ENCODE results near the gene MPRIP. TPM values are rescaled to one million over a fixed set of nuclear protein-coding genes. Genes with fewer than 3 reads are reported as not detected.

The MPRIP gene
- total and polyA plus RNA-seq, 3 experiments from 2014 or later: 40.3 to 184 (median 174) TPM

- no peaks in the 10 kb centered on the region for H3K27me3 Mint-ChIP-seq
- H3K4me1 ChIP-seq (ENCODE audit: insufficient read depth, low read length): no peaks in the 10 kb centered on the region
- no peak overlapping the region for H3K27ac ChIP-seq (ENCODE audit: low read depth, low read length)
- no peaks in the 10 kb centered on the region for H3K27me3 ChIP-seq (ENCODE audit: insufficient read depth, low read length, poor library complexity, severe bottlenecking)
- H3K27ac Mint-ChIP-seq: peak overlapping the region in 3 of 8 donors; percentile 33 to 75 (median 57)
- no peak overlapping the region for H3K4me3 ChIP-seq (ENCODE audit: low read length)
- H3K9me3 ChIP-seq (ENCODE audit: low read length): no peaks in the 10 kb centered on the region
- H3K9me3 Mint-ChIP-seq: no peaks in the 10 kb centered on the region
- CTCF ChIA-PET: no interaction called here
- H3K36me3 Mint-ChIP-seq: peaks cover 0 to 36% (median 6%) of the 10 kb centered on the region in 3 donors
- DNase-seq: no peak
- H3K36me3 ChIP-seq (ENCODE audit: insufficient read depth, low read length): no peaks in the 10 kb centered on the region
- peaks cover 25 to 35% (median 30%) of the 10 kb centered on the region in 3 donors for H3K4me1 Mint-ChIP-seq
- no peak overlapping the region for H3K4me3 Mint-ChIP-seq
- POLR2A ChIA-PET: no interaction called here
These were observed 54.4 kb downstream of the MPRIP start for GRCh38 chr17:17096438-17097178.

DNA sequence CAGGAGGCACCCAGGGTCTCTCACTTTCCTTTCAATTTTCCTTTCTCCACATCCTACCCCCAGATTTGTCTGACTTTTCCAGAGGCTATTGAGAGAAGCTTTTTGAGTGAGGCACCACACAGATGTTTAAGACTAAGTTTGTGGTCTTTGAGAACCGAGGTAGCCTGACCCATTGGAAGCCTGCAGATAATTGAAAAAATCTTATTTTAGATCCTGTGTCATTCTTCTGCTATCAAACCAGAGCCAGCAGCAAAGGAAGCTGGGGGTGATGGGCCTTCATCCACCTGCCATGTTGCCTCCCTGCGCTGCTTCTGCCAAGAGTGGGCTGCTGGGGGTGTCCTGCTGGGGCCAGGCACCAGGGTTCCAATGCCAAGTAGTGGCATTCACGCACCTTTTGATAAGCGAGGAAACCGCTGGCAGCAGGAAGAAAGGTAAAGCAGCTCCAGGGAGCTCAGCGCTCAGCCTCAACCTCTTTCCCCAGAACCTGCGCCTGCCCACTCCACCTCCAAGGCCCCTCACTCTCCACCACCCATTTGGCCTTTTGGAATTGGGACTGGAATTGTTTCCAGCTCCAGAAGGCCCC lies 55.6 kb downstream of the MPRIP start:
- Histone ChIP-seq H3K4me3 (ENCODE audit: low read length) (no peak overlapping the region), H3K4me1 (ENCODE audit: insufficient read depth, low read length) (no peaks in the 10 kb centered on the region), H3K27me3 (ENCODE audit: insufficient read depth, low read length, poor library complexity, severe bottlenecking) (no peaks in the 10 kb centered on the region), H3K36me3 (ENCODE audit: insufficient read depth, low read length) (no peaks in the 10 kb centered on the region), H3K27ac (ENCODE audit: low read depth, low read length) (no peak overlapping the region), H3K9me3 (ENCODE audit: low read length) (no peaks in the 10 kb centered on the region)
- ChIA-PET CTCF (interaction anchor here (1.3 kb wide), 1 partner anchor 22 kb away, joined by 3 read pairs; no protein-coding TSS in a partner anchor), POLR2A (no interaction called here)
- Mint-ChIP-seq H3K36me3 (peaks cover 0 to 30% (median 3%) of the 10 kb centered on the region in 3 donors), H3K27ac (peak overlapping the region in 3 of 8 donors; percentile 37 to 72 (median 56)), H3K4me1 (peaks cover 20 to 25% (median 24%) of the 10 kb centered on the region in 3 donors), H3K27me3 (no peaks in the 10 kb centered on the region), H3K9me3 (no peaks in the 10 kb centered on the region), H3K4me3 (no peak overlapping the region)
- DNase-seq: no peak

DNA sequence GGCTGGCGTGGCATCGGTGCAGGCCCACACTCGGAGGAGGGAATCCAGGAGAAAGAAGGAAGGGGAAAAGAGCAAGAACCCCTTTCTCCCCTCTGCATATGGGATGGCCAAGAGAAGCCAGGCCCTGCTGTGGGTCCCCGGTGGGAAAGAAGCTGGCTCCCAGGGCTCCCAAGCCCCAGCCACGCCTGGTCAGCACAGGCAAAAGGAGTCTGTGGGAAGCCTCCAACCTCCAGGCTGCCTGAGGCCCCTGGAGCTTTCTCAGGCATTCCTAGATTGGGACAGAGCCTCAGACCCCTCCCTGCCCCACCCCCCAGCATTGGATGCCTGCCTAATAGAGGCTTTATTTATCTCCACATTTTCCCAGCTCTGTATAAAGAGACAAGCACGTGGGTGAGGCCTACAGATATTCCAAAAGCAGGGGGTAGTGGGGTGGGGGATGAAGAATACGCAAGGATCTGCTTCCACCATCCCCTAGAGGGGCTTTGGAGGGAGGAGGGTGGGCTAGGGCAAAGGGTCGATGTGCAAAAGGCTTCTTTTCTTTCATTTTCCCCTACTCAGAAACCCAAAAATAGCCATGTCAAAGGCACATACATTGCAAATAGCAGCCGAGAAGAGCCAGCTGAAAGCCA lies 56.4 kb downstream of the MPRIP start:
- peaks cover 0 to 30% (median 3%) of the 10 kb centered on the region in 3 donors for H3K36me3 Mint-ChIP-seq
- H3K36me3 ChIP-seq (ENCODE audit: insufficient read depth, low read length): no peaks in the 10 kb centered on the region
- no peaks in the 10 kb centered on the region for H3K9me3 ChIP-seq (ENCODE audit: low read length)
- H3K27ac ChIP-seq (ENCODE audit: low read depth, low read length): no peak overlapping the region
- POLR2A ChIA-PET: no interaction called here
- no peaks in the 10 kb centered on the region for H3K9me3 Mint-ChIP-seq
- DNase-seq: no peak
- no peaks in the 10 kb centered on the region for H3K27me3 Mint-ChIP-seq
- H3K27me3 ChIP-seq (ENCODE audit: insufficient read depth, low read length, poor library complexity, severe bottlenecking): no peaks in the 10 kb centered on the region
- no peak overlapping the region for H3K4me3 ChIP-seq (ENCODE audit: low read length)
- H3K4me3 Mint-ChIP-seq: no peak overlapping the region
- peak overlapping the region in 4 of 8 donors; percentile 21 to 76 (median 34) for H3K27ac Mint-ChIP-seq
- H3K4me1 Mint-ChIP-seq: peaks cover 17 to 23% (median 19%) of the 10 kb centered on the region in 3 donors
- CTCF ChIA-PET: interaction anchor here (1.3 kb wide), 1 partner anchor 22 kb away, joined by 3 read pairs; no protein-coding TSS in a partner anchor
- H3K4me1 ChIP-seq (ENCODE audit: insufficient read depth, low read length): no peaks in the 10 kb centered on the region

- Histone ChIP-seq H3K27me3 (ENCODE audit: insufficient read depth, low read length, poor library complexity, severe bottlenecking) (no peaks in the 10 kb centered on the region), H3K27ac (ENCODE audit: low read depth, low read length) (no peak overlapping the region), H3K4me1 (ENCODE audit: insufficient read depth, low read length) (no peaks in the 10 kb centered on the region), H3K36me3 (ENCODE audit: insufficient read depth, low read length) (no peaks in the 10 kb centered on the region), H3K4me3 (ENCODE audit: low read length) (no peak overlapping the region), H3K9me3 (ENCODE audit: low read length) (no peaks in the 10 kb centered on the region)
- peak in 1 of 5 donors; percentile 11 for DNase-seq
- H3K27ac Mint-ChIP-seq: peak overlapping the region in 3 of 8 donors; percentile 61 to 76 (median 66)
- H3K4me3 Mint-ChIP-seq: no peak overlapping the region
- peaks cover 0 to 32% (median 3%) of the 10 kb centered on the region in 3 donors for H3K36me3 Mint-ChIP-seq
- H3K4me1 Mint-ChIP-seq: peaks cover 21 to 33% (median 24%) of the 10 kb centered on the region in 3 donors
- H3K9me3 Mint-ChIP-seq: no peaks in the 10 kb centered on the region
- POLR2A ChIA-PET: no interaction called here
- CTCF ChIA-PET: no interaction called here
- H3K27me3 Mint-ChIP-seq: no peaks in the 10 kb centered on the region
These were observed 59.9 kb downstream of the MPRIP start for GRCh38 chr17:17102176-17102575.

DNA sequence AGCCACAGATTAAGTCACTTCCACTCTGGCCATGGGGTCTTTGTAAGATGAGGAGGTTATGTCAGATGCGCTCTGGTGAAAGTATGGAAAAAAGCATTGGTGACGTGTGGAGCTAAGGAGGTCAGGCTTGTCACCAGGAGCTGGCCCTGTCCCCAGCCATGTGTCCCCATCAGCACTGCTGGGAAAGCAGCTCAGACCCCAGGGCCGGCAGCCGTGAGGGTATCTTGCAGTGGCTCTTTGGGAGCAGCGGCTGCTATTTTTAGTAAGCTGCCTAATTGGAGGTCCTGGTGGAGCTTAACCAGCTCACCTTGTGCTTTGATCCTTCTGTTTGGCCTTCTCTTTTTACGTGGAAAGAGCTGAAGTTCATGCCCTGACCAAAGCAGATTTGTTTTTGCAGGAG lies 60.9 kb downstream of the MPRIP start:
- Histone ChIP-seq H3K27me3 (ENCODE audit: insufficient read depth, low read length, poor library complexity, severe bottlenecking) (no peaks in the 10 kb centered on the region), H3K9me3 (ENCODE audit: low read length) (no peaks in the 10 kb centered on the region), H3K4me3 (ENCODE audit: low read length) (no peak overlapping the region), H3K36me3 (ENCODE audit: insufficient read depth, low read length) (no peaks in the 10 kb centered on the region), H3K4me1 (ENCODE audit: insufficient read depth, low read length) (peaks cover 6% of the 10 kb centered on the region), H3K27ac (ENCODE audit: low read depth, low read length) (no peak overlapping the region)
- ChIA-PET POLR2A (no interaction called here), CTCF (no interaction called here)
- DNase-seq: no peak
- no peaks in the 10 kb centered on the region for H3K9me3 Mint-ChIP-seq
- peaks cover 0 to 26% (median 0%) of the 10 kb centered on the region in 3 donors for H3K36me3 Mint-ChIP-seq
- H3K27ac Mint-ChIP-seq: peak overlapping the region in 5 of 8 donors; percentile 17 to 59 (median 32)
- no peaks in the 10 kb centered on the region for H3K27me3 Mint-ChIP-seq
- H3K4me3 Mint-ChIP-seq: no peak overlapping the region
- peaks cover 29 to 43% (median 32%) of the 10 kb centered on the region in 3 donors for H3K4me1 Mint-ChIP-seq

GRCh38 chr17:17104036-17104435 lies 61.8 kb downstream of the MPRIP start:
- POLR2A ChIA-PET: no interaction called here

GRCh38 chr17:17104494-17104893 lies 62.2 kb downstream of the MPRIP start:
- no peaks in the 10 kb centered on the region for H3K9me3 ChIP-seq (ENCODE audit: low read length)
- H3K4me1 Mint-ChIP-seq: peaks cover 41 to 57% (median 43%) of the 10 kb centered on the region in 3 donors
- ChIA-PET POLR2A (no interaction called here), CTCF (no interaction called here)
- H3K36me3 Mint-ChIP-seq: peaks cover 0 to 24% (median 0%) of the 10 kb centered on the region in 3 donors
- no peak overlapping the region for H3K4me3 ChIP-seq (ENCODE audit: low read length)
- no peaks in the 10 kb centered on the region for H3K27me3 Mint-ChIP-seq
- peak overlapping the region in 7 of 8 donors; percentile 55 to 84 (median 80) for H3K27ac Mint-ChIP-seq
- H3K27ac ChIP-seq (ENCODE audit: low read depth, low read length): no peak overlapping the region
- peak in 1 of 5 donors; percentile 28 for DNase-seq
- peaks cover 19% of the 10 kb centered on the region for H3K4me1 ChIP-seq (ENCODE audit: insufficient read depth, low read length)
- H3K4me3 Mint-ChIP-seq: no peak overlapping the region
- H3K9me3 Mint-ChIP-seq: no peaks in the 10 kb centered on the region
- H3K36me3 ChIP-seq (ENCODE audit: insufficient read depth, low read length): no peaks in the 10 kb centered on the region
- no peaks in the 10 kb centered on the region for H3K27me3 ChIP-seq (ENCODE audit: insufficient read depth, low read length, poor library complexity, severe bottlenecking)

More at GRCh38 chr17:17104036-17104435, 61.8 kb downstream of the MPRIP start:
- Mint-ChIP-seq H3K4me3 (no peak overlapping the region), H3K27me3 (no peaks in the 10 kb centered on the region), H3K9me3 (no peaks in the 10 kb centered on the region), H3K4me1 (peaks cover 36 to 52% (median 39%) of the 10 kb centered on the region in 3 donors), H3K27ac (peak overlapping the region in 7 of 8 donors; percentile 29 to 84 (median 55)), H3K36me3 (peaks cover 0 to 24% (median 0%) of the 10 kb centered on the region in 3 donors)
- peaks cover 14% of the 10 kb centered on the region for H3K4me1 ChIP-seq (ENCODE audit: insufficient read depth, low read length)
- H3K9me3 ChIP-seq (ENCODE audit: low read length): no peaks in the 10 kb centered on the region
- H3K27me3 ChIP-seq (ENCODE audit: insufficient read depth, low read length, poor library complexity, severe bottlenecking): no peaks in the 10 kb centered on the region
- DNase-seq: peak in 1 of 5 donors; percentile 23
- H3K36me3 ChIP-seq (ENCODE audit: insufficient read depth, low read length): no peaks in the 10 kb centered on the region
- H3K4me3 ChIP-seq (ENCODE audit: low read length): no peak overlapping the region
- CTCF ChIA-PET: no interaction called here
- no peak overlapping the region for H3K27ac ChIP-seq (ENCODE audit: low read depth, low read length)

- Mint-ChIP-seq H3K4me1 (peaks cover 56 to 71% (median 58%) of the 10 kb centered on the region in 3 donors), H3K4me3 (no peak overlapping the region), H3K36me3 (peaks cover 0 to 14% (median 0%) of the 10 kb centered on the region in 3 donors), H3K27me3 (no peaks in the 10 kb centered on the region), H3K9me3 (no peaks in the 10 kb centered on the region), H3K27ac (peak overlapping the region in 6 of 8 donors; percentile 39 to 91 (median 70))
- no peaks in the 10 kb centered on the region for H3K36me3 ChIP-seq (ENCODE audit: insufficient read depth, low read length)
- POLR2A ChIA-PET: no interaction called here
- H3K4me1 ChIP-seq (ENCODE audit: insufficient read depth, low read length): peaks cover 33% of the 10 kb centered on the region
- H3K27me3 ChIP-seq (ENCODE audit: insufficient read depth, low read length, poor library complexity, severe bottlenecking): no peaks in the 10 kb centered on the region
- H3K27ac ChIP-seq (ENCODE audit: low read depth, low read length): no peak overlapping the region
- no peak overlapping the region for H3K4me3 ChIP-seq (ENCODE audit: low read length)
- CTCF ChIA-PET: no interaction called here
- peak in 1 of 5 donors; percentile 11 for DNase-seq
- no peaks in the 10 kb centered on the region for H3K9me3 ChIP-seq (ENCODE audit: low read length)
These were observed 63.7 kb downstream of the MPRIP start for GRCh38 chr17:17105976-17106375.

Data from CD8-positive, alpha-beta memory T cell (primary cell).